IPS DF 4.7 (cell line): ENCODE measurements around the gene CPA1.

Experiments
- DNase-seq: peaks from one replicate; pipeline ENCODE4 v3.0.0-alpha.2; 2013; ENCODE audit warnings: low spot score; ENCODE audit errors: extremely low read depth

The CPA1 gene

GRCh38 chr7:130425796-130426195 lies 45.5 kb downstream of the CPA1 start:
- no peak for DNase-seq

DNA sequence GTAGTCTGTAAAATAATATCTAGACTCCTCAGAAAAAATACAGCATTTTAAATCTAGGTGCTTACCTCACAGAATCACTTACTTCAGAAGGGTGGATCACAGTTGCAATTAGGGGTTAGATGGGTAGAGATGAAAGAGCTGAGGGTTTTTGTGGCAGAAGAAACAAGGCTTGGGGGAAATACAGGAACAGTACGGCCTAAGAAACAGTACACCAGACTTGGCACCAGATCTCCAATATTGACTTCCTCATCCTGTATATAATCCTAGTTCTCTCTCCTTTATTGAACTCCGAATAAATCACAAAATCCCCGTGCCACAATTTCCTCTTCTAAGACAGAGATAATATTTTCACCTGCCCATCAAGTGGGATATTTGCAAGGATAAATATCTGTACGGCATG lies 46.3 kb downstream of the CPA1 start:
- DNase-seq: no peak

- no peak for DNase-seq
Observed at GRCh38 chr7:130429019-130429418, 48.7 kb downstream of the CPA1 start.

DNA sequence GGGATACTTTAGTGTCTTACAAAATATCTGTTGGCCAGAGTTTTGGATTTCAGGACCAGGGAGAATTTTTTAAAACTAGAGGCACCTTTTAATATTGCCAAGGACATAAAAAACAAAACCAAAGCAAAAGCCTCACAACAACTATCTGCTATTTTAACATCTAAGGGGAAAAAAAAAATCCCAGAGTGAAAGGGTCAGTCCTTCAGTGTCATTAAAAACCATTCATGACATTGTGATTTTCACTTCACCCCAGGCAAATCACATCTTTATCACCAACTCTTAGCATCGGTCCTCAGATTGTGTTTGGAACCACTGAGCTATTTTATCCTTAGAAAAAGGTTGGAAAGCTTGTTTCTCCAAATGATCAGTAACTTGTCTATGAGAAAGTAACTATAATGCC lies 49.8 kb downstream of the CPA1 start:
- DNase-seq: no peak

DNA sequence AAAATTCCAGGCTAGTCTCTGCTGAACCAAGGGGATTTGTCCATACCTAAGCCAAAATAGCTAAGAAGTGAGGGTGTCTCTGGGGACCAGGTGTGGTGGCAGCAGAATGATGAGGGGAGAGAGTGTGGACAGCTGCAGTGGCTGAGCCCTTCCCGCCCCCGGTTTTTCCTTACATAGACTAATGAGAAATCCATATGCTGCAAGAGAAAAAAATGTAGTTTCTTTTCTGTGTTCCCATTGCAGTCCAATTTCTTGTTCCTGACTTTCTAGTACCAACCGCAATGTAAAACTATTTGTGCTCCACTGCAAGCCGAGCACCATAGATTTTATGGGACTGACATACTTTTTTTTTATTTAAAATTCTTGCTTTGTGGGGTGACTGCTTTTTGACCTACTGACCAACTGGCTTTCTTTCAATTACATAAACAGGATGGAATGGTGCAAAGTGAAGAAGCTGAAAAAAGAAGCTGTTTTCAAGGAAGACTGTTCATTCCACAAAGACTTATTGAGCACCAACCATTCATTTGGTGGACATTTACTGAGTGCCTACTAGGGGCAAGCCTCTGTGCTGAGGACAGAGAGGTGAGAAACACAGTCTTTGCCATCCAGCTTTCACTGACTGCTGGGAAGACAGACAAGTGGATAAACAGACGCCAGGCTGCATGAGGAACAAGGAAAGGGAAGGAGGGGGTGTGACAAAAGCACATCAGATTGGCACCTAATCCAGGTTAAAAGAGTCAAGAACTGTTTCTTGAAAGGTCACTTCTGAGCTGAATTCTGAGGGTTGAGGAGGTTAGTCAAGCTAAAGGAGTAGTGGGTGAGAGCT lies 50.8 kb downstream of the CPA1 start:
- no peak for DNase-seq

DNA sequence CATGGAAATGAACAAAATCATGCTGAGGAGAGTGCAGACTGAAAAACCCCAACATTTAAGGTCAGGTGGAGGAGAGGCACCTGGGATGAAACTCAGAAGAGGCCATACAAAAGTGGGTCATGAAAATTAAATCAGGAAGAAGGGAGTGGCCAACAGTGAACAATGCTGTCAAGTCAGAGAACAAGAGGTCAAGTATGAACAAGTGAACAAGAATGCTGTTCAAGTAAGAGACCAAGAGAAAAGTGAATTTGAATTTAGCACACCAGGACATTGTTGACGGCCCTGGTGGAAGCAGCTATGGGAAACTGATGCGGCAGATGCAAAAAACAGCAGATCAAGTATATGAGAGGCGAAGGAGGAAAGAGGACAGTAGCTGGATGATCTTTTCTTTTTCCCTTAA lies 52.6 kb downstream of the CPA1 start:
- DNase-seq: no peak

DNA sequence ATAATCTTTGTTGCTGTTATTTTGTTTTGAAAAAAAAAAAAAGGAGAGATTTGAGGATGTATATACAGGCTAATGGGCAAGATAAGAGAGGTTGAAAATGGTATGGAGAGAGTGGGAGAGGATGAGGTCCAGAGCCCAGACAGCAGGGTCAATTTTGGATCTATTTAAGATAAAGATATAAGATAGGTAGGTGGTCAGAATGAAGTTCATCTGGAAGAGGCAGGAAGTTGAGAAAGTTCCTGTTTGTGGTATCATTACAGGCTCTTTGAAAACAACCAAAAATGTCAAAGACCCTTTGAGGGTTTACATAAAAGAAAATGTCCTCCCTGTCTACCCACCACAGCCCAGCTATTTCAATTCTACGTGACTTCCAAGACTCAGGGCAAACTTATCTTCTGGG lies 53.0 kb downstream of the CPA1 start:
- DNase-seq: no peak

DNA sequence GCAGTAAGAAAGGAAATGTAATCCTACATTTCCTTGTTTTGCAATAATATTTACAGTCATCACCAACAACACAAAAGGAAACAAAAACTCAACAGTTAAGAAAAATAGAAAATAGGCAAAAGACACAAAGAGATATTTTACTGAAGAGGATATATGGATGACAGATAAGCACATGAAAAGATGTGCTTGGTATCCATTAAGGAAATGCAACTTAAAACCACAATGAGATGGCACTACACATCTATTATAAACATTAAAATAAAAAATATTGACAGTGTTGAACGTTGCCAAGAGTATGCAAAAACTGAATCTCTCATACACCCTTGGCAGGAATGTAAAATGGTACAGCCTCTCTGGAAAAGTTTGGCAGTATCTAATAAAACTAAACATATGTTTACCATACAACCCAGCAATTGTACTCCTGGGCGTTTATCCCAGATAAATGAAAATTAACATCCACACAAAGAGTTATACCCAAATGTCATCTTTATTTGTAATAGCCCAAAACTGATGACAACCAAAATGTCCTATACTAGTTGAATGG lies 55.1 kb downstream of the CPA1 start:
- no peak for DNase-seq

GRCh38 chr7:130436253-130436652 lies 56.0 kb downstream of the CPA1 start:
- no peak for DNase-seq
